Measurements from ENCODE around the gene KDM4C. TPM values are rescaled to one million over a fixed set of nuclear protein-coding genes. Genes with fewer than 3 reads are reported as not detected.
"Not testable (repeated sequence)": the region's sequence is repeated elsewhere in the genome, so short reads cannot be mapped to it uniquely, and the experiment has no call there.

The KDM4C gene
- total and polyA plus RNA-seq, 7 donors, result 16.4 to 33.5 (median 28.8) TPM

- WGBS, 2 donors, result 79 to 88% methylated on average over 5 of the region's 5 CpGs
- TF ChIP-seq POLR2A (IDR thresholded peaks at IDR 0.05) (no peak), EP300 (IDR thresholded peaks at IDR 0.05) (no peak), CTCF (IDR thresholded peaks at IDR 0.05) (no peak), POLR2AphosphoS5 (IDR thresholded peaks at IDR 0.05) (no peak)
- intact Hi-C loops (cut with DNase I), result no loop called here
- Histone ChIP-seq H3K27ac (no peak overlapping the region), H3K9me3 (no peaks in the 10 kb centered on the region), H3K27me3 (no peaks in the 10 kb centered on the region), H3K4me1 (peaks cover 0 to 20% (median 16%) of the 10 kb centered on the region in 4 donors), H3K4me3 (no peak overlapping the region), H3K36me3 (peaks cover 4 to 24% (median 11%) of the 10 kb centered on the region in 4 donors)
- peak; percentile 1 for DNase-seq
Measured at GRCh38 chr9:6790866-6791265, 33.1 kb downstream of the KDM4C start.

GRCh38 chr9:6793203-6793602, 35.4 kb downstream of the KDM4C start:
- TF ChIP-seq CTCF (IDR thresholded peaks at IDR 0.05), result no peak
- TF ChIP-seq EP300 (IDR thresholded peaks at IDR 0.05), result no peak
- Histone ChIP-seq H3K4me1 (peaks cover 0 to 8% (median 6%) of the 10 kb centered on the region in 4 donors), H3K9me3 (no peaks in the 10 kb centered on the region), H3K27ac (no peak overlapping the region), H3K27me3 (no peaks in the 10 kb centered on the region), H3K4me3 (no peak overlapping the region), H3K36me3 (peaks cover 4 to 27% (median 11%) of the 10 kb centered on the region in 4 donors)
- DNase-seq, result no peak
- intact Hi-C loops (cut with DNase I), result no loop called here
- 94 to 95% methylated on average over 3 of the region's 3 CpGs for WGBS, 2 donors

- Histone ChIP-seq H3K4me3 (no peak overlapping the region), H3K27me3 (no peaks in the 10 kb centered on the region), H3K36me3 (peaks cover 4 to 27% (median 11%) of the 10 kb centered on the region in 4 donors), H3K4me1 (no peaks in the 10 kb centered on the region), H3K9me3 (no peaks in the 10 kb centered on the region), H3K27ac (no peak overlapping the region)
- intact Hi-C loops (cut with DNase I), result no loop called here
- no peak for TF ChIP-seq CTCF (IDR thresholded peaks at IDR 0.05)
- TF ChIP-seq EP300 (IDR thresholded peaks at IDR 0.05), result no peak
- no peak for TF ChIP-seq POLR2AphosphoS5 (IDR thresholded peaks at IDR 0.05)
- no peak for TF ChIP-seq POLR2A (IDR thresholded peaks at IDR 0.05)
- 93 to 99% methylated on average over 1 of the region's 1 CpG for WGBS, 2 donors
- peak; percentile 17 for DNase-seq
Measured at GRCh38 chr9:6794936-6795335, 37.2 kb downstream of the KDM4C start.

- 71 to 91% methylated on average over 4 of the region's 4 CpGs for WGBS, 2 donors
- no peak for TF ChIP-seq EP300 (IDR thresholded peaks at IDR 0.05)
- TF ChIP-seq CTCF (IDR thresholded peaks at IDR 0.05), result no peak
- TF ChIP-seq POLR2A (IDR thresholded peaks at IDR 0.05), result no peak
- no peak for TF ChIP-seq POLR2AphosphoS5 (IDR thresholded peaks at IDR 0.05)
- H3K9me3 ChIP-seq, result no peaks in the 10 kb centered on the region
- H3K27ac ChIP-seq, result no peak overlapping the region
- H3K27me3 ChIP-seq, result no peaks in the 10 kb centered on the region
- no peaks in the 10 kb centered on the region for H3K4me1 ChIP-seq
- DNase-seq, result no peak
- intact Hi-C loops (cut with DNase I), result no loop called here
- no peak overlapping the region for H3K4me3 ChIP-seq
- H3K36me3 ChIP-seq, result peaks cover 0 to 8% (median 0%) of the 10 kb centered on the region in 4 donors
Measured at GRCh38 chr9:6802926-6803325, 45.2 kb downstream of the KDM4C start.

- Histone ChIP-seq H3K4me3 (no peak overlapping the region), H3K9me3 (no peaks in the 10 kb centered on the region), H3K36me3 (peaks cover 0 to 8% (median 0%) of the 10 kb centered on the region in 4 donors), H3K27me3 (no peaks in the 10 kb centered on the region), H3K27ac (no peak overlapping the region), H3K4me1 (no peaks in the 10 kb centered on the region)
- intact Hi-C loops (cut with DNase I), result loop anchor here (5.0 kb wide), 1 partner anchor 33 kb away; no protein-coding TSS in a partner anchor
- DNase-seq, result no peak
- no peak for TF ChIP-seq POLR2AphosphoS5 (IDR thresholded peaks at IDR 0.05)
- no peak for TF ChIP-seq CTCF (IDR thresholded peaks at IDR 0.05)
- WGBS, 2 donors, result 74 to 80% methylated on average over 1 of the region's 1 CpG
Measured at GRCh38 chr9:6805532-6805931, 47.8 kb downstream of the KDM4C start.

GRCh38 chr9:6806318-6806717, 48.5 kb downstream of the KDM4C start:
- not testable (repeated sequence) for H3K36me3 ChIP-seq, H3K9me3 ChIP-seq, H3K27ac ChIP-seq, H3K27me3 ChIP-seq, H3K4me1 ChIP-seq, DNase-seq, H3K4me3 ChIP-seq
- intact Hi-C loops (cut with DNase I), result loop anchor here (5.0 kb wide), 1 partner anchor 34 kb away; no protein-coding TSS in a partner anchor
- WGBS, 2 donors, result 97 to 98% methylated on average over 6 of the region's 6 CpGs

GRCh38 chr9:6807669-6808068, 49.9 kb downstream of the KDM4C start:
- not testable (repeated sequence) for H3K27me3 ChIP-seq, H3K4me1 ChIP-seq, H3K36me3 ChIP-seq, H3K4me3 ChIP-seq, DNase-seq, H3K9me3 ChIP-seq, H3K27ac ChIP-seq
- WGBS, 2 donors, result 95 to 96% methylated on average over 29 to 30 of the region's 30 CpGs
- intact Hi-C loops (cut with DNase I), result loop anchor here (5.0 kb wide), 1 partner anchor 35 kb away; no protein-coding TSS in a partner anchor

Data from sigmoid colon (tissue), 7 donors.